ENCODE measurements around the gene BANP. TPM values are rescaled to one million over a fixed set of nuclear protein-coding genes. Genes with fewer than 3 reads are reported as not detected.
A peak's percentile ranks its signal among the peaks of the same experiment; 100 is the strongest.
"Not testable (repeated sequence)": the region's sequence is repeated elsewhere in the genome, so short reads cannot be mapped to it uniquely, and the experiment has no call there.

Gene BANP, protein sequence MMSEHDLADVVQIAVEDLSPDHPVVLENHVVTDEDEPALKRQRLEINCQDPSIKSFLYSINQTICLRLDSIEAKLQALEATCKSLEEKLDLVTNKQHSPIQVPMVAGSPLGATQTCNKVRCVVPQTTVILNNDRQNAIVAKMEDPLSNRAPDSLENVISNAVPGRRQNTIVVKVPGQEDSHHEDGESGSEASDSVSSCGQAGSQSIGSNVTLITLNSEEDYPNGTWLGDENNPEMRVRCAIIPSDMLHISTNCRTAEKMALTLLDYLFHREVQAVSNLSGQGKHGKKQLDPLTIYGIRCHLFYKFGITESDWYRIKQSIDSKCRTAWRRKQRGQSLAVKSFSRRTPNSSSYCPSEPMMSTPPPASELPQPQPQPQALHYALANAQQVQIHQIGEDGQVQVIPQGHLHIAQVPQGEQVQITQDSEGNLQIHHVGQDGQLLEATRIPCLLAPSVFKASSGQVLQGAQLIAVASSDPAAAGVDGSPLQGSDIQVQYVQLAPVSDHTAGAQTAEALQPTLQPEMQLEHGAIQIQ
- 17.6 and 23.4 TPM in 2 replicates for total RNA-seq

DNA sequence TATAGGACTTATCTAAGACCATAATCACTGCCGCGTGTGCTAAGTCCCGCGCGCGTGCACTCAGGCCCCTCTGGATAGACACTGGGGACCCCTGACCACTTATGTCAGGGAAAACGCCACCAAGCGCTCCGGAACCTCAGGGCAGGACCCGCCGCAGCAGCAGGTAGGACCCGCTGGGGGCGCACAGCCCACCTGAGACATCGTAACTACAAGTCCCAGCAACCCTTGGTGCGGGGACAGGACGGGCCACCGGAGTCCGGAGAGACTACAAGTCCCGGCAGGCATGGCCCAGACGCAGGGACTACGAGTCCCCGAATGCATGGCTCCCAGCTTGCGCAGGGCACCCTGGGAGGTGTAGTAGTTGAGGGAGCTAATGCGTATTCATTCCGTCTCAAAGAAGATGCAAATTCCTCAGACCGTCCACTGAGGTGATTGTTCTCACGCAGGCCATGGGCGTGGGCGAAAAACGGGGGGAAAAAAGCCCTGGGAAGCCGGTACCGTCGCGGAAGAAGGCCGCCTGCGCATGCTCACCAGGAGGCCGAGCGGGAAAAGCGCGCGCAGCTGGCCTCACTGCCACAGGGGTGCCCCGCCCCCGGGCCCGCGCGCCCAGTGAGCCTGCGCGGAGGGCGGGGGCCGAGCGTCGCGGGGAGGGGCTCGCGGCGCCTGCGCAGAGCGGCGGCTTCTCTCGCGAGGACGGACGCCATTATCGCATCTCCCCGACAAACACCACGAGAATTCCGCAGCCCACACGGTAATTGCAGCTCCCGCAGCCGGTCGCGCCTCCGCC is at the start of gene BANP:
Gene BANP, plus strand, starts transcription at position 670 of the 787 bp plus-strand sequence. CDS start 23,682 bp downstream, outside the sequence.
- TF ChIP-seq, protein P1, sequence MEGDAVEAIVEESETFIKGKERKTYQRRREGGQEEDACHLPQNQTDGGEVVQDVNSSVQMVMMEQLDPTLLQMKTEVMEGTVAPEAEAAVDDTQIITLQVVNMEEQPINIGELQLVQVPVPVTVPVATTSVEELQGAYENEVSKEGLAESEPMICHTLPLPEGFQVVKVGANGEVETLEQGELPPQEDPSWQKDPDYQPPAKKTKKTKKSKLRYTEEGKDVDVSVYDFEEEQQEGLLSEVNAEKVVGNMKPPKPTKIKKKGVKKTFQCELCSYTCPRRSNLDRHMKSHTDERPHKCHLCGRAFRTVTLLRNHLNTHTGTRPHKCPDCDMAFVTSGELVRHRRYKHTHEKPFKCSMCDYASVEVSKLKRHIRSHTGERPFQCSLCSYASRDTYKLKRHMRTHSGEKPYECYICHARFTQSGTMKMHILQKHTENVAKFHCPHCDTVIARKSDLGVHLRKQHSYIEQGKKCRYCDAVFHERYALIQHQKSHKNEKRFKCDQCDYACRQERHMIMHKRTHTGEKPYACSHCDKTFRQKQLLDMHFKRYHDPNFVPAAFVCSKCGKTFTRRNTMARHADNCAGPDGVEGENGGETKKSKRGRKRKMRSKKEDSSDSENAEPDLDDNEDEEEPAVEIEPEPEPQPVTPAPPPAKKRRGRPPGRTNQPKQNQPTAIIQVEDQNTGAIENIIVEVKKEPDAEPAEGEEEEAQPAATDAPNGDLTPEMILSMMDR (conservative IDR thresholded peaks at IDR 0.05; ENCODE audit: low read depth, low read length), result peak; percentile 44
- peak; percentile 91 for DNase-seq (ENCODE audit: low read depth)
- H3K4me3 ChIP-seq (ENCODE audit: low read depth, low read length), result peak within 1 kb of the TSS; percentile 84

DNA sequence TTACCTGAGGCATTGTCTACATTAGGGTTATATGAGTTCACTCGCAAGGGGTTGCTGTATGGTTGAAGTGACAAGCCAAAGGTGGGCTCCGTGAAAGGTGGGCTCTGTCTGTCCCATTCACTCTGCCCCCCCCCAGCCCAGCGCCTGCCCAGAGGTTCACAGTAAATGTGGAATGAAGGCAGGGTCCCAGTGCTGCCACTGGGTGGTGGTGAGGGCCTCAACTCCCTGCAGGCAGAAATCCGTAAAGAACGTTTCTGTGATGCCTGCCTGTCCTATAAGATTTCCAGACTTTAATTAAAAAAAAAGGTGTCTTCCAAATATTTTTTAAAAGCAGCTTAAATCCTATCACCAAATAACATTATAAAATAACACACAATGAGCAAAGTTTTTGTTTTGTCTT is 46.3 kb upstream of the BANP start:
- H3K4me3 ChIP-seq (ENCODE audit: low read depth, low read length); DNase-seq (ENCODE audit: low read depth): not testable (repeated sequence)

DNA sequence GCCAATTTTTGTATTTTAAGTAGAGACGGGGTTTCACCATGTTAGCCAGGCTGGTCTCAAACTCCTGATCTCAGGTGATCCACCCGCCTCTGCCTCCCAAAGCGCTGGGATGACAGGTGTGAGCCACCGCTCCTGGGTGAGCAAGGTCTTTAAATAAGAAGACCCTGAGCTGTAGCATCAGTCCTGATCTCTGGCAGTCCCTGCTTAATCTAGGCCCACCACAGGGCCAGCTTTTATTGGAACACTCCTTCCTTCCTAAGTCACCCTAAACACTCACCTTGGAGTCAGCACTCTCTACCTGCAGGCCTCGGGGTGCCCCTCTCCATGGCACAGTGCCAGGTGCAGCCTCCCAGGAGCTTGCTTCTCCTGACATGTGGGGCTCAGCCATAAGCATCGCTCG is 45.7 kb upstream of the BANP start:
- not testable (repeated sequence) for H3K4me3 ChIP-seq (ENCODE audit: low read depth, low read length)

DNA sequence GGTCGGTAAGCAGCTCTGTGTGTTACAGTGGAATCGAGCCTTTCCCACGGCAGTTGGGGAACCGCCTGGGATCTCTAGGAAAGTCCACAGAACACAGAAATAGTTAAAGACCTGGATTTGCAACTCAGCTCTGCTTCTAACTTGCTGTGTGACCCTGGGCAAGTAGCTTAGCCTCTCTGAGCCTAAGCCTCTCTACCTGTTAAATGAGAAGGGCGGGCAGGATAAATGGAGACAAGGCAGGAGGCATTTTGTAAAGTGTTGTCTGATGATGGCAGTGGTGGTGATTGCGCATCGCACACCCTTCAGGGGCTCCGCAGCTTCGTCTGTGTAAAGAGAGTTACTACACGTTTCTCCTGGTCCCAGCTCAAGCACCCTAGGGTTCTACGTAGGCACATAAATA is 43.1 kb upstream of the BANP start:
- H3K4me3 ChIP-seq (ENCODE audit: low read depth, low read length); DNase-seq (ENCODE audit: low read depth): not testable (repeated sequence)

More for the DNA sequence above, 45.7 kb upstream of the BANP start:
- DNase-seq (ENCODE audit: low read depth), result not testable (repeated sequence)

DNA sequence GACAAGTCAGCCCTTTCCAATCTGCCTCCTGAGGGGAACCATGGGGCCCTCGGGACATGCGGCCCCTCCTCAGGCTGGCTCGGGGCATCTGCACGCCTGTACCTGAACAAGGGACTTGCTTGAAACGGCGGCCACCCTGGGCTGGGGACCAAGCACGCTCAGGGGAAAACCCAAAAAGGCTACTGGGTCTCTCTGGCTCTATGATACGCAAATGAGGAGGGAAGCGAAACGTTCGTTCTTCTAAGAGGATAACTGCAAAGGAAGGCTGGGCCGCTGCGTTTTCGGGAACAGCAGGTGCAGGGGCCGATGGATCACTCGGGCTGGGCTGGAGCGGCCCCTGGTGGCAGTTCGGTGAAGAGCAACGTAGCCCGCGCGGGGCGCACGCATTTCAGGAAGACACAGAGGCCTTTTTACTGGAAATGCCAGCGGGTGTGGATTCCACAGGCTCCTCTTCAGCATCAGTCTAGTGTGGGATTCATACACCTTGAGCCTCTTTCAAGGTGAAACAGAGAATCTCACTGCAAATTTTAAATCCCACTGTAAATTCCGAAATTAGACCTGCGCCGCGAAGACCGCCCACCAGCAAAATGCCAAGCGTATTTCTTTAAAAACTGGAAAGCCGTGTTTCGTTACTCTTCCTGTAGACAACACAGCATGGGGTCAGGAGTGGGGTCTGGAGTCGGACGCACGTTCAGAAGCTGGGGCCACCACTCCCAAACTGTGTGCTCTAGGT is 41.9 kb upstream of the BANP start:
- TF ChIP-seq, protein P1 (conservative IDR thresholded peaks at IDR 0.05; ENCODE audit: low read depth, low read length), result peak; percentile 79
- H3K4me3 ChIP-seq (ENCODE audit: low read depth, low read length); DNase-seq (ENCODE audit: low read depth): not testable (repeated sequence)

DNA sequence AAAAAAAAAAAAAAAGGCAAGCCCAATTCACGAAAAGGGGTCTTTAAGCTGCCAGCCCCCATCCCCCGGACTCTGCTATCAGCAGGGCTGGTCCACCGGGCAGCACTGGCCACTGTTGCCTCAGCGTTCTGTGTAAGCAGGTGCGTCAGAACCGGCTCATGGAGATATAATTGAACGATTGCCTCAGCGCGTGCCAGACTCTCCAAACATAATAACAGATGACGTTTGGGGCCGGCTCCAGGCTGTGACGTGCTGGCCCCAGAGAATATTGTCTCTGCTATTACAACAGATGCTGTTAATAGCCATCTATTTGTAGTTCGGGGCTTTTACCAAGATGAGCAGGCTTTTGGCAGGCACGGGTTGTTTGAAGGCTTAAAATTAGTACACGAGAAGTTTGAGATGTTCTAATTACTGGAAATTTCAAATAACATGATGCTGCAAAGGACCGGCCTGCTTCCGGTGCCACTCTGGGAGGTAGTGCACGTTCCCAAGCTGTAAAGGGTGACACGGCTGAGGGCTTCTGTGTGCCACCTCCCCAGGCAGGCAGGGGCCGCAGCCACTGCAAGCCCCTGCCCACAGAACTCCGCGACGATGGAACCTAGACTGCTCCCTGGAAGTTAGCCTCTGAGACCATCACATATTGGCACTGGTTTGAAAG is 40.0 kb upstream of the BANP start:
- H3K4me3 ChIP-seq (ENCODE audit: low read depth, low read length); DNase-seq (ENCODE audit: low read depth): not testable (repeated sequence)

DNA sequence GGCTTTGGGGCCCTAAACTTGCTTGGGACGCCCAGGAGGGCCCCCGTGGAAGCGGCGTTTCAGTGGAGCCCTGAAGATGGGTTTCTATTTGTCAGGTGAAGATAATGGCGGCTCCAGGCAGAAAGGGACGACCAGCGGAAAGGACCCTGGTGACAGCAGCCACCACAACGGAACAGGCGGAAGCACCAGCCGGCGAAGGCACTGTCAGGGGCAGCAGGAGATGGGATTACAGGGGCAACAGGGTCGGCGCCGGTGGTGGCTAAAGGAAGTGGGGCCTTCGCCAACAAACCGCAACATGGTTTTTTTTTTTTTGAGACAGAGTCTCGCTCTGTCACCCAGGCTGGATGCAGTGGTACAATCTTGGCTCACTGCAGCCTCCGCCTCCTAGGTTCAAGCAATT is 38.5 kb upstream of the BANP start:
- not testable (repeated sequence) for H3K4me3 ChIP-seq (ENCODE audit: low read depth, low read length); DNase-seq (ENCODE audit: low read depth)

DNA sequence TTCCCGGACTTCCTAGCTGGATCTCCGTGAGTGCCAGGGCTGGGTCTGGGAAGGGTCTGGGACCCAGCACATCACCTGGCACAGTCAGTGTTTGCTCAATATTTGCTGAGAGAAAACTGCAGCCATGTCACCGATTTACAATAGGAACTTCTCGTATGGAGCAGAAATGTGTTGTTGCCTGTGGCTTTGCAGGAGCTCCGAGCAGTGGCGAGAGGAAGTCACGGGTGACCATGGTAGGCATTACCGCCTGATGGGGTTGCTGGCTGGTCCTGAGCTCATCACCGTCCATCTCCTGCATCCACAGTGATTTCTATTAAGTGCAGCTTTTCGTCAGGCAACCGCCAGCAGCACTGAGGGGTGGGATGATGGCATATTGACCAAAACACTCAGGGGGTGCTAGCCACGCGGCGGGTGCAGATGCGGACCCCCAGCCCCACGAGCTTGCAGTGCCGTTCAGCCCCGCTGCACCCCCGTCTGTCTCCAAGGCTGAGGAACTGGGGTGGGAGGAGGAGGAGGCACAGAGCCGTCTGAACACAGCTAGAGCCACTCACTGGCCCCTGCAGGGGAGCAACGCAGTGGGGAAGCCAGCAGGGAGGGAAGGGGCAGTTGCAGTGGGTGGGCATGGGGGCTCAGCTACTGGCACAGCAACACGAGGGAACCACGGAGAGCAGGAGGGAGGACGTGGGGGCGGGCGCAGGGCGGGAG is 37.1 kb upstream of the BANP start:
- not testable (repeated sequence) for H3K4me3 ChIP-seq (ENCODE audit: low read depth, low read length); DNase-seq (ENCODE audit: low read depth)

DNA sequence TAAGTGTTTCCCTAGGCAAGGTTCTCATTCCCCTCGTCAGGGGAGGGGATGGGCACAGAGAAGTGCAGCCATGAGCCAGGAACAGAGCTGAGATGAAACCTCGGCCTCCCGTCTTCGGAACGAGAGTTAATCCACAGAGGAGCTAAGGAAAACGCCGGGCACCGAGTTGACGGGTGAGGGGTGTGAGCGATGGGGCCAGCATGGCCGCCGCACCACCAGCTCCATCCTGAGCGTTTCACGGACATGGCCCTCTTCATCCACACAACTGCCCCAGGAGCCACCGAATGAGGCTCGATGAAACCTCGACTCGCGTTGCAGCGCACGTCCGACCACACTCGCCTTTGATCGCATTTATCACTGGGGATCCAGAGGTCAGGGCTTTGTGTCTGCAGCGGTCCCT is 36.4 kb upstream of the BANP start:
- no peak for DNase-seq (ENCODE audit: low read depth)
- TF ChIP-seq, protein P1 (conservative IDR thresholded peaks at IDR 0.05; ENCODE audit: low read depth, low read length), result no peak
- H3K4me3 ChIP-seq (ENCODE audit: low read depth, low read length), result no peak overlapping the region

Measured in epithelial cell of proximal tubule (primary cell).